ACHN (cell line): Measurements from ENCODE around the gene STOX1.
"Not testable (repeated sequence)": the region's sequence is repeated elsewhere in the genome, so short reads cannot be mapped to it uniquely, and the experiment has no call there.

Source experiments
- DNase-seq: peaks from one replicate; pipeline ENCODE4 v3.0.0-alpha.2; 2015
- in situ Hi-C: cut with HindIII; loops from 2 replicates; pipeline ENCODE4 v1.10.0; 2017; ENCODE audit warnings: low sequenced_read_pairs, low pct_ligation_motif_present, low pct_unique_long_range_greater_than_20kb

STOX1 gene

DNA sequence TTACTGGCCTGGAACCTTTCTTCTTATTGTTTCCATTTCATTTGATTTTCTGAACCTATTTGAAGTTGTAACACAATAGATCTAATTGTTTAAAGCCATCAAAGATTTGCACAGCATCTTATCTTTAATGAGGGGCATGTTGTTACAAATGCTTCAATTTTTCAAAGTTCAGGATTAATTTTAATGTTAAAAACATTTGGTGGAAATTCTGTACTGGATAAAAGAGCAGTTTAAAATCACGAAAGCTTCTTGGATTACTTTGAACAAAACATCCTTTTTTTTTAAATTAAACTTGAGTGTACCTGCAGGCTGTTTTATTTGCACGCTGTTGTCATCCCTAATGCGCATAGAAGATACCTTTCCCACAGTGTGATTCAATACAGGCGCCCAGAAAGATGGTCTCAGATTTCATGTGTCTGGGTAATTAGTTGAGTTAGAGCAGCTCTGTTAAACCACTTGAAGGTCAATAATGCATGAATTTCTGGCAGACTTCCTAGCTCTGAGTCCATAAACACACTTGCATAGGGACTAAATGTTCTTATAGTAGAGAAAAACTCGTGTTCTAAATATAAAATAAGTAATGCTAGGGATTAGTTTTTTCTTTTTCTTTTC lies 44.5 kb downstream of the STOX1 start:
- in situ Hi-C loops = no loop called here
- peak; percentile 58 for DNase-seq

DNA sequence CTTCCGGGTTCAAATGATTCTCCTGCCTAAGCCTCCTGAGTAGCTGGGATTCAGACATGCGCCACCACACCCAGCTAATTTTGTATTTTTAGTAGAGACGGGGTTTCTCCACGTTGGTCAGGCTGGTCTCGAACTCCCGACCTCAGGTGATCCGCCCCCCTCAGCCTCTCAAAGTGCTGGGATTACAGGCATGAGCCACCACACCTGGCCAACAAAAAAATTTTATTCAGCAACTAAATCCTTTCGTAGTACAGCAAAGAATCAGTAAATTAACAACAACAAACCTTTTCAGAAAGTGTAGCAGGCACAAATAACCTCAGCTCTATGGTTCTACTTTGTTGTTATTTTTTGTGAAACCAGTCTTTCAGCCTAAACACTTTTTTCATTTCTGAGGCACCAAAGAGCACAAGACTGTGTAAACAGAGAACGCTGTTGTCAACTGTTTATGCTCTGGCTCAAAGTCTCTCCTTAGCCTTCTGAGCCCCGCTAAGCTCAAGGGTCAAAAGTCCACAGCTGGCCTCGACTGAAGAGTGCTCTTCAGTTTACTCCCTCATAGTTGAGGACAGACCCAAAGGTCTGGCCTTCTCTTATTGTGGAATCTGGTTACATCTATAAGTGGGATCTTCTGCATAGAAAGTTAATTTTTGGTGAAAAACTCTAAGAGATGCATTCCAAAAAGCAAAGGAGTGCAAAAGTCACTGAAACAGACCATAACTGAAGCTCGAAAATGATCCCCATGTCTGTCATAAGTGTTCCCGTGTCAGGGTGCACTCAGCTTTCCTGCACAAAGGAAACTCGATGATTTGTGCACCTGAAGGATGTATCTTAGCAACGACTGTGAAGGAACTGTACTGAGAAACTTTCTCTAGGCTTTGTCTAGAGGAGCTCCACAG lies 49.2 kb downstream of the STOX1 start:
- no peak for DNase-seq
- in situ Hi-C loops = no loop called here

DNA sequence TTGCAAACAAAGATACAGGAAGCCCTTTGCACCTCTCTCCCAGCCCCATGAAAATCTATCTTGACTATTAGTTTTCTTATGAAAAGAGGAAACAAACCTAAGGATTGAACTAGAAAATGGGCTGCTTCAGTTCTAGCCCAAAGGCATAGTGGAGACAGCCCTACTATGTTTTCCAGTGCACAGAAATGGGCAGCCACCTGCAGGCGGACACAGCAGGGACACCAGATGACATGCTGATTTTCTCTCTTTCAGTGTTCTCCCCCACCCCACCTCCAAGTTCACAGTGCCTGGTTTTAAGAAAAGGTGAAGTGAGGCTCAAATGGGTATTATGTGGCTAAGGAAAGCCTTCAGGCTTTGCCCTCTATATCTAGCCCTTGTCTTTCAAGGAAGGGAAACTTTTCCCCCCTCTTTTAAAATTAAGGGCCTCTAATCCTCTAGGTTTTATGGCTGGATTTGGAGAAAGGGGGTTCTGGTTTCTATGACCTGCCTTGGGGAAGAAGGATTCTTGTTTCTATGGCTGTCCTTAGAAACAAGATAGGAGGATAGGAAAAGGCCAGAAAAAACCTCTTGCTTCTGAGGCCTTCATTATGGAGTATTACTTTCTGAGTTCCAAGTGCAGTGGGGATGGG lies 50.3 kb downstream of the STOX1 start:
- in situ Hi-C loops = no loop called here
- no peak for DNase-seq

DNA sequence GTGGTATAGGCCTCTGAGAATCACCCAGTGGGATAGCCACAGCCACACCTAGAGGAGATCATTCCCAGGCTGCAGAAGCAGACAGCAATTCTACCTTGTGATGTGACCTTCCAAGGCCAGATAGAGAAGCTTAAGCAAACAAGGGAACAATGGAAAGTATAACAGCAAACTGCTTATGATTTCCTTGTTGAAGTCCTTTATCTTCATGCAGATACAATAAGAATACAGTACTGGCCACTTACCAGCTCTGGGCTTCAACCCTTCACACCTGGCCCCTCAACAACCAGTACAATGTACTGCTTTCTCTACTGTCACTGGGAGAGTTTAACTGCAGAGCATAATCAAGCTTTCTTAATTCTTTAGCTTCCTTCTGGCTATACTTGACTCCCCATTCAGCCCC lies 51.2 kb downstream of the STOX1 start:
- in situ Hi-C loops = no loop called here
- no peak for DNase-seq

DNA sequence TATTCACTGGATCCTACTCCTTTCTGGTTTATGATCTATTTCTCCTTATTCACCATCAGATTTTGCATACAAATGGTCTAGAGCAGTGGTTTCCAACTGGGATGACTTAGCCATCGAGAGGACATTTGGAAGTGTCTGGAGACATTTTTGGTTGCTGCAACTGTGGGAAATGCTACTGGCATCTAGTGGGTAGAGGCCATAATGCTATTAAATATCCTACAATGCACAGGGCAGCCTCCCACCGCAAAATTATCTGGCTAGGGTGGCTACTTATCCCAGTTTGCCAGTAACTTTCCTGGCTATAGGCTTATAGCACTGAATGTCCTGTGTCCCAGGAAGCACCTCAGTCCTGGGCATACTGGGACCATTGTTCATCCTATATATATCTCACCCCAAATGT lies 52.3 kb downstream of the STOX1 start:
- in situ Hi-C loops = no loop called here
- no peak for DNase-seq

DNA sequence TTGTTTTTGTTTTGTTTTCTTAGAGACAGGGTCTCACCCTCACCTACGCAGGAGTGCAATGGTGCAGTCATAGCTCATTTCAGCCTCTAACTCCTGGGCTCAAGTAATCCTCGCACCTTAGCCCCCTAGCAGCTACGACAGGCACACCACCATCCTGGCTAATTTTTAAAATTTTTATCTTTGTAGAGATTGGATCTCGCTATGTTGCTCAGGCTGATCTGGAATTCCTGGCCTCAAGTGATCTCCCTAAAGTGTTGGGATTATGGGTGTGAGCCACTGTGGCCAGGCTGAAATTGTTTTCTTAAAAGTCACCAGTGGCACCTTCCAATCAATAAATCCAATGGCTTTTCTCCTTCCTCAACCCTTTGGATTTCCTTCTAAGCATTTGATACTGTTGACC lies 52.9 kb downstream of the STOX1 start:
- in situ Hi-C loops = no loop called here
- no peak for DNase-seq

DNA sequence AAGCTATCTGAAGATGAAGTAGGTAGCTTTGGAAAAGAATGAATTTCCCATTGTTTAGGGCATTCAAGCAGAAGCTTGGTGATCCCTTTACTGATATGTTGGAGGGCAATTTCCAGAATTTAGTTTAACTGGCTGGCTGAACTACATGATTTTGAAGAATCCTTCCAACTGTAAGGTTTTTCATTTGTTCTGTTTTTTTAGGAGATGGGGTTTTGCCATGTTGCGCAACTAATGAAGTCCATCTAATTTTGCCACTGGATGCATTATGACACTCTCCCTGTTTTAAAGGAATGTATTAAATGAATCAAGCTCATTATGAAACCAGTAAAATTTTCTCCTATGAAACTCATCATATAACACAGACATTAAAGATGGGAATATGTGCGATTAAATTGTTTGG lies 67.7 kb downstream of the STOX1 start:
- in situ Hi-C loops = no loop called here
- DNase-seq = no peak

DNA sequence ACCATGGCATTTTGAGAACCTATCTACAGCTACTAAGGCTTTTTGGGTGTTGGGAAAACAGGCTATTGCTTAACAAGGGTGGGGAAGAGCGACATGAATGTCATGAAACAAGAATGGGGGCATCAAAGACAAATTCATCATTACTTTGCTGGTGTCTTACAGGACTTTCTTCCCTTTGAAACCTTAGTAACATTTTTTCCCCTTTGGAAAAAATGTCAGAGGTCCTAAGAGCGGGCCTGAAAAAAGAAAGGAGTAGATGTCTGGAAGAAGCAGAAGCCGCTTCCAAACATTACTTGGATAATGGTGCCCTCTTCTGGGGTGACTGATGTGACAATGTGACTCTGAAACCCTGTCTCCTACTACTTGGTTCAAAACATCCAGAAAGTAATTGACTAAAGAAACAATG lies 70.0 kb downstream of the STOX1 start:
- peak; percentile 74 for DNase-seq
- in situ Hi-C loops = no loop called here

DNA sequence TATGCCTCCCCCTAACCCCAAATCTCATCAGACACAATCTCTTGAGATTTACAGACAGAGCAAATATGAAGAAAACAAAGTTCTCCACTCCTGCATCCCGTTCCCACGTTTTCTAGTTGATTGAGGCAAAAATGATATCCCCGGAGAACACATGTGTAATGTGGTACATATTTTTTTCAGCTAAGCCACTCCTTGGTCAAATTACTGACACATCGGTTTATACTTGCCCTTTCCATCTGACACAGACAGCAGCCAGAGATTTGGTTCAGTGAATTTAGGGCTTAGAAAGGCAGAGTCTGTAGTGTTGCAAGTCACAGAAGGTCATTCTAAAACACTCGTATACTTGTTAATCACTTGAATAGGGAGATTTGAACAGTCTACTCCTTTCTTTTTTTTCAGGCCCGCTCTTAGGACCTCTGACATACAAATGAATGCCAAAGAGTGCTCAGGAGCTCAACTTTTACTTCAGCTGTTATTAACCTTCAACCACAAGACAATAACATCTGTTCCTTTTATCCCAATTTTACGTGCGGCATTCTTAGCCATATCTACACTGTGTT lies 71.9 kb downstream of the STOX1 start:
- DNase-seq = no peak
- in situ Hi-C loops = no loop called here

DNA sequence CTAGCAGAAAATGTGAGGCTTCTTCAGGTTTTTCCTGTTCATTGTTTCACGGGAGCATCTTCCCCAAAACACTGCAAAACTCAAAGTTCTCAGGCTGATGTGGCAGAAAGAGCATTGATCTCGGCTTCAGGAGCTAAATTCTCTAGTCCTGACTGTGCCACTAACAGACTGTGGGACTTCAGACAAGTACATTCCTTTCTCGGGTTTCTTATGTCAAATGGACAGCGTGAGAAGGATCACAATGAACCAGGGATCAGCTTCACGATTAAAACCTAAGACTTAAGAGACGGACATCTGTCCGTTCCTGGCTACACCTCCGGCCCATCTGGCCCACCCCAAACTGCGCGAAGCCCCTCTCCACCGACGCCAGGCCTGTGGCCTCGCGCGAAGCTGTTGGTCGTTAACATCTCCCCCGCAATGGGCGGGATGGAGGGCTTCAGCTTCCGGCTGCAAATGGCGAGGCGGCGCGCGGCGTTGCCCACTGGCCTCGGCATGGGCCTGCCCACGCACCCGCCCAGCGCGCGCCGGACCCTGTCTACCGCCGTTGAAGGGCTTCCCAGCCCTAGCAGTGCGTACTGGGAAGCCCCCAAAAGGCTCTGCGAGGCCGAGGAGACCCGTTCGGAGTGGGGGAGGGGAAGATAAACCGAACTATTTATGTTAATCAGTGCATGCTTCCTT lies 73.2 kb downstream of the STOX1 start:
- no peak for DNase-seq
- in situ Hi-C loops = no loop called here

DNA sequence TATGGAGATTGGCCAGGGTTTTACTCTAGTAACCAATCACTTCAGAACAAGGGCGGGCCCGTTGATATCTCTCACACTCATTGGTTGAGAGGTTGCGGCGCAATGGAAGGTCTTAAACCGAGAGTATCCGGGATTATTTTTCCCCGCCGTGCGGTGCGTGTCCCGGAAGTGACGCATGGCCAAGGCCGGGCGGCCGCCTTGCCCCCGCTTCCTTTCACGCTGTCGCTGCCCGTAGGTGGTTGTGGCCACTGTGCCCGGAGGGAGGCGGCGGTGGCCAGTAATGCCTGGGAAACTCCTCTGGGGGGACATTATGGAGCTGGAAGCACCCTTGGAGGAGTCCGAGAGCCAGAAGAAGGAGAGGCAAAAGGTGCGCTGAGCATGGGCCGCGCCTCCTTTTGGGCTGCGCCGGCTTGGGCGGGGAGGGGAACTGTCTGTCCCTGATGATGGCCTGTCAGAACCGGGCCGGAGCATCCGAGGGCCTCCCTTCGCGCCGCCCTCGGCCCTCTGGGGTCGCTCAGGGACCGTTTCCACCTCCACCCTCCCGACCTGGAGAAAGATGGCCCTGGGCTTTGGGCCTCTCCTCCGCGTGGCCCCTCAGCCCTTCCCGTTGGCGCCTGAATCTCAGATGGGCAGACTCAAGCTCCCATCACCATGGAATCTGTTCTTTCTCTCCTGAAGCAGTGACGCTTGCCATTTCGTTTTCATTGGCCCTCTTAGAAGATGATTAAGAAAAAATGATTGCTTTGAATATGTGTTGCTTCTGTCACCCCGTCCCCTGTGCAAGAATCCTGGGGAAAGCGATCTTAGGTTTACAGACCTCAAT lies 74.0 kb downstream of the STOX1 start, which contains the start of gene DDX50:
TSS of gene DDX50 (plus strand) at position 211 of the 823 bp plus-strand sequence. CDS start at position 281, 70 bp downstream.
- DNase-seq = peak; percentile 100
- in situ Hi-C loops = no loop called here

DNA sequence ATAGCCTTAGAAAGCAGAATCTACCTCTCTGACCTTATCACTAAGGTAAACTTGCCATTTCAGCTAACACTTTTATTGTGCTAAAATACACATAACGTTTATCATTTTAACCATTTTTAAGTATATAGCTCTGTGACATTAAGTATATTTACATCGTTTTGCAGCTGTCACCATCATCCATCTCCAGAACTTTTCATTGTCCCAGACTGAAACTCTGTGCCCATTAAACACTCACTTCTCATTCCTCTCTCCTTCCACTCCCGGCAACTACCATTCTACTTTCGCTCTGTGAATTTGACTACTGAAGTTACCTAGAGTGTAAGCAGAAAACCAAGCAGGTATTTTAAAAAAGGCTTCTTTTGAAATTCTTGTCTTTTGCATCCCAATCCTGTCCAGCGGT lies 75.1 kb downstream of the STOX1 start:
- in situ Hi-C loops = no loop called here
- DNase-seq = no peak

DNA sequence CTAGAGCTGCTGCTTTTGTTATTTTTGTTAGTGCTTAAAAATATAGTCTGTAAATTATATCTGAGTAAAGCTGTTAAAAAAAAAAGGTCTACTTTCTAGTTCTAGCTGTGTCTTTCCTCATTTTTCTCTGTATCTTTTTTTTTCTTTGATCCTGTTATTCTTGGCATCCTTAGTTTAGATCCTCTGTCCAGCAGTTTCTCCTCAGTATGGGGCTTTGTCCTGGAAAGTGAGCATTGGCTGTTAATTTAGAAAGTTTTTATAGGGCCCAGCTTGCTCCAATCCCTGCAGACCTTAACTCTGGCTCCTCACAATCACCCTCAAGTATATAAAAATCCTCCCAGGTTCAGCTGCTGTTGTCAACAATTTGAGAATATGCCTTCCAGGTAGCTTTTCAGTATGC lies 97.3 kb downstream of the STOX1 start:
- in situ Hi-C loops = no loop called here

DNA sequence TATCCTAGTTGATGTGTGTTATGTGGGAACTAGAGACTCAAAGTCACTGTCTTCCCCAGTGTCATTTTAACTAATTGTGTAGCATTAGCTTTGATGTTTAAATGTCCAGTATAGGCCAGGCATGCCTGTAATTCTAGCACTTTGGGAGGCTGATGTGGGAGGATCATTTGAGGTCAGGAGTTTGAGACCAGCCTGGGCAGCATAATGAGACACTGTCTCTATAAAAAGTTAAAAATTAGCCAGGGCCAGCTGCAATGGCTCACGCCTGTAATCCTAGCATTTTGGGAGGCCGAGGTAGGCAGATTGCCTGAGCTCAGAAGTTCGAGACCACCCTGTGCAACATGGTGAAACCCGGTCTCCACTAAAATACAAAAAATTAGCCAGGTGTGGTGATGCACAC lies 98.2 kb downstream of the STOX1 start:
- no peak for DNase-seq
- in situ Hi-C loops = no loop called here

More for the DNA sequence above, 97.3 kb downstream of the STOX1 start:
- DNase-seq = no peak

DNA sequence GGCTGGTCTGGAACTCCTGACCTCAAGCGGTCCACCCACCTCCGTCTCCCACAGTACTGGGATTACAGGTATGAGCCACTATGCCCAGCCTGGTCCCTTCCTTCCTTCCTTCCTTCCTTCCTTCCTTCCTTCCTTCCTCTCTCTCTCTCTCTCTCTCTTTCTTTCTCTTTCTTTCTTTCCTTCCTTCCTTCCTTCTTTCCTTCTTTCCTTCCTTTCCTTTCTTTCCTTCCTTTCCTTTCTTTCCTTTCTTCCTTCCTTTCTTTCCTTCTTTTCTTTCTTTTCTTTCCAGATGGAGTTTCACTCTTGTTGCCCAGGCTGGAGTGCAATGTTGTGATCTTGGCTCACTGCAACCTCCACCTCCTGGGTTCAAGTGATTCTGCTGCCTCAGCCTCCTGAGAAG lies 101.8 kb downstream of the STOX1 start:
- in situ Hi-C loops, DNase-seq: not testable (repeated sequence)

DNA sequence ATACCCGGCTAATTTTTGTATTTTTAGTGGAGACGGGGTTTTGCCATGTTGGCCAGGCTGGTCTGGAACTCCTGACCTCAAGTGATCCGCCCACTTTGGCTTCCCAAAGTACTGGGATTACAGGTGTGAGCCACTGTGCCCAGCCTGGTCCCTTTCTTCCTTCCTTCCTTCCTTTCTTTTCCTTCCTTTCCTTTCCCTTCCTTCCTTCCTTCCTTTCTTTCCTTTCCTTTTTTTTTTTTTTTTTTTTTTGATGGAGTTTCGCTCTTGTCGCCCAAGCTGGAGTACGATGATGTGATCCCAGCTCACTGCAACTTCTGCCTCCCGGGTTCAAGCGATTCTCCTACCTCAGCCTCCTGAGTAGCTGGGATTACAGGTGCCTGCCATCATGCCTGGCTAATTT lies 102.6 kb downstream of the STOX1 start:
- DNase-seq, in situ Hi-C loops: not testable (repeated sequence)

DNA sequence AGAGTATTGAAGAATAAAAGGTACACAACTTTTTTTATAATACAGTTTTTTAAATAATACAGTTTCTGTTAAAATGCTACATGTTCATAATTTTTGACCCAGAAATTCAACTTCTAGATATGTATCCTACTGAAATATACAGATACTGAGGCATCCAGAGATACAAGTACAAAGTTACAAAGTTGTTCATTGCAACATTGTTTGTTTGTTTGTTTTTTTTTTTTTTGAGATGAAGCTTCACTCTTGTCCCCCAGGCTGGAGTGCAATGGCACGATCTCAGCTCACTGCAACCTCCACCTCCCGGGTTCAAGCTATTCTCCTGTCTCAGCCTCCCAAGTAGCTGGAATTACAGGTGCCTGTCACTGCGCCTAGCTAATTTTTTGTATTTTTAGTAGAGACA lies 105.5 kb downstream of the STOX1 start:
- in situ Hi-C loops, DNase-seq: not testable (repeated sequence)

DNA sequence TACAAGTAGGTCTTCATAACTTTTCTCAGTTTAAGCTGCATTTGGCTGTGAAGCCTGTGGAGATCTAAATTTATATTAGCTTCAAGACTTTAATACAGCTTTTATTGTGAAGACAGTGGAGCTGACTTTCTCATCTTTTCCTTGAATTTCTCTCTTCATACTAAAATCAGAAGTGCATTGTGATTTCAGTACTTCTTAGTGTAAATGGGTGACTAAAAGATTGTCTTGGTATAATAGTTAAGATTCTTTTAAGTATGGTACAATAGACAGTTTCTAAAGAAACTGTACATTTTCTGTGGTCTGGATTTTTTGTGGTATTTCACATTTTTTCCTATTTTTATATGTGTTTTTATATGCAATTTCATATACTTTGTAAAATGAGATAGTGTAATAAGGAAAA lies 107.7 kb downstream of the STOX1 start:
- in situ Hi-C loops = no loop called here
- no peak for DNase-seq
